Activated T-helper 1 cell treated with Interleukin-2 at 50 U/mL for 16 hours (primary cell): Measurements from ENCODE around the gene APOC3.

ENCODE experiments used
- DNase-seq: peaks from one replicate; pipeline ENCODE4 v3.0.0-alpha.2; 2020; ENCODE audit warnings: low read depth

The APOC3 gene

GRCh38 chr11:116851626-116852025 is 21.9 kb downstream of the APOC3 start:
- DNase-seq, result peak; percentile 33

- DNase-seq, result no peak
Measured at GRCh38 chr11:116852261-116853031, 22.7 kb downstream of the APOC3 start.

- peak; percentile 32 for DNase-seq
Measured at GRCh38 chr11:116853461-116854073, 23.9 kb downstream of the APOC3 start.

GRCh38 chr11:116855413-116855812 is 25.7 kb downstream of the APOC3 start:
- no peak for DNase-seq

GRCh38 chr11:116856423-116856822 is 26.7 kb downstream of the APOC3 start:
- DNase-seq, result no peak

- DNase-seq, result no peak
Measured at GRCh38 chr11:116857316-116857715, 27.6 kb downstream of the APOC3 start.

- no peak for DNase-seq
Measured at GRCh38 chr11:116857936-116858335, 28.2 kb downstream of the APOC3 start.

GRCh38 chr11:116859175-116859574 is 29.5 kb downstream of the APOC3 start:
- no peak for DNase-seq

GRCh38 chr11:116860303-116860702 is 30.6 kb downstream of the APOC3 start:
- no peak for DNase-seq

GRCh38 chr11:116861539-116861938 is 31.8 kb downstream of the APOC3 start:
- DNase-seq, result no peak

GRCh38 chr11:116862185-116862584 is 32.5 kb downstream of the APOC3 start:
- DNase-seq, result no peak

- DNase-seq, result no peak
Measured at GRCh38 chr11:116862951-116863350, 33.2 kb downstream of the APOC3 start.

- DNase-seq, result no peak
Measured at GRCh38 chr11:116864531-116864930, 34.8 kb downstream of the APOC3 start.

GRCh38 chr11:116865696-116866095 is 36.0 kb downstream of the APOC3 start:
- no peak for DNase-seq

- no peak for DNase-seq
Measured at GRCh38 chr11:116866804-116867455, 37.2 kb downstream of the APOC3 start.

- no peak for DNase-seq
Measured at GRCh38 chr11:116867619-116868018, 37.9 kb downstream of the APOC3 start.

- DNase-seq, result no peak
Measured at GRCh38 chr11:116868066-116868465, 38.4 kb downstream of the APOC3 start.

GRCh38 chr11:116869610-116870009 is 39.9 kb downstream of the APOC3 start:
- DNase-seq, result no peak

GRCh38 chr11:116870054-116870453 is 40.3 kb downstream of the APOC3 start:
- no peak for DNase-seq

GRCh38 chr11:116871248-116871647 is 41.5 kb downstream of the APOC3 start:
- no peak for DNase-seq

- no peak for DNase-seq
Measured at GRCh38 chr11:116873381-116873780, 43.7 kb downstream of the APOC3 start.

- DNase-seq, result no peak
Measured at GRCh38 chr11:116874251-116874650, 44.5 kb downstream of the APOC3 start.

GRCh38 chr11:116875194-116875593 is 45.5 kb downstream of the APOC3 start:
- no peak for DNase-seq
